OCI-LY3 (cell line): ENCODE data around the gene RNU2-1.

Experiments used
- H2AFZ ChIP-seq: fragments of 200-600, 300-600 bp; shearing (Covaris generic); 2 replicates; pipeline ENCODE4 v1.6.0; 2014; ENCODE audit warnings: antibody characterized with exemption, low read depth, low read length
- H3K27ac ChIP-seq: fragments of 200-600, 300-600 bp; sonication (generic); 2 replicates; pipeline ENCODE4 v1.5.1; 2014; ENCODE audit warnings: mild to moderate bottlenecking, low read length, moderate library complexity, mixed read lengths
- H3K27me3 ChIP-seq: fragments of 200-600, 300-600 bp; sonication (generic); 2 replicates; pipeline ENCODE4 v1.6.1; 2014; ENCODE audit warnings: low read depth, low read length, mixed read lengths
- H3K36me3 ChIP-seq: fragments of 200-600, 300-600 bp; sonication (generic); replicated peaks from 2 replicates; pipeline ENCODE3; 2014; ENCODE audit warnings: low read depth, low read length, mixed read lengths
- H3K4me1 ChIP-seq: fragments of 300-600, 200-600 bp; sonication (generic); 2 replicates; pipeline ENCODE4 v1.6.1; 2014; ENCODE audit warnings: low read length, mixed read lengths
- H3K4me2 ChIP-seq: fragments of 200-600, 300-600 bp; sonication (generic); 2 replicates; pipeline ENCODE4 v1.6.1; 2014; ENCODE audit warnings: low read length, mixed read lengths
- H3K4me3 ChIP-seq: fragments of 300-600, 200-600 bp; sonication (generic); 2 replicates; pipeline ENCODE4 v1.5.1; 2014; ENCODE audit warnings: antibody characterized with exemption, mild to moderate bottlenecking, low read length, moderate library complexity
- H3K79me2 ChIP-seq: fragments of 300-600, 200-600 bp; shearing (Covaris generic); 2 replicates; pipeline ENCODE4 v1.6.1; 2014; ENCODE audit warnings: mild to moderate bottlenecking, low read length, mixed read lengths
- H3K9ac ChIP-seq: fragments of 300-600, 200-600 bp; shearing (Covaris generic); 2 replicates; pipeline ENCODE4 v1.6.0; 2014; ENCODE audit warnings: mild to moderate bottlenecking, low read length, moderate library complexity
- H3K9me3 ChIP-seq: fragments of 200-600, 300-600 bp; shearing (Covaris generic); 2 replicates; pipeline ENCODE4 v1.6.1; 2014; ENCODE audit warnings: low read length, mixed read lengths; ENCODE audit not compliant: insufficient read depth
- H4K20me1 ChIP-seq: fragments of 200-600, 300-600 bp; sonication (generic); 2 replicates; pipeline ENCODE4 v1.6.1; 2016; ENCODE audit warnings: low read length, mixed read lengths; ENCODE audit not compliant: insufficient read depth
- CTCF ChIP-seq: fragments of 200-600, 300-600 bp; sonication (generic); IDR thresholded peaks from 2 replicates; pipeline ENCODE4 v1.5.1; 2014; ENCODE audit warnings: antibody characterized with exemption, low read length, low read depth
- EZH2phosphoT487 ChIP-seq: fragments of 200-600 bp; shearing (Covaris generic); IDR thresholded peaks from 2 replicates; pipeline ENCODE4 v1.6.1; 2018; ENCODE audit warnings: antibody characterized with exemption, mixed run types, low read depth

RNU2-1 gene

GRCh38 chr17:43220511-43221125 lies 13.2 kb downstream of the RNU2-1 start:
- Histone ChIP-seq H3K4me3 (no peak overlapping the region), H3K27me3 (no peaks in the 10 kb centered on the region), H4K20me1 (no peaks in the 10 kb centered on the region), H3K9ac (no peak overlapping the region), H3K27ac (no peak overlapping the region), H3K79me2 (no peaks in the 10 kb centered on the region), H2AFZ (no peak overlapping the region), H3K9me3 (no peaks in the 10 kb centered on the region), H3K36me3 (peaks cover 11% of the 10 kb centered on the region), H3K4me2 (no peak overlapping the region), H3K4me1 (no peaks in the 10 kb centered on the region)
- TF ChIP-seq EZH2phosphoT487 (no peak), CTCF (no peak)

- no peak overlapping the region for H3K4me2 ChIP-seq
- no peaks in the 10 kb centered on the region for H3K4me1 ChIP-seq
- no peaks in the 10 kb centered on the region for H4K20me1 ChIP-seq
- no peaks in the 10 kb centered on the region for H3K79me2 ChIP-seq
- H3K27ac ChIP-seq = no peak overlapping the region
- H3K9me3 ChIP-seq = no peaks in the 10 kb centered on the region
- H2AFZ ChIP-seq = no peak overlapping the region
- H3K27me3 ChIP-seq = no peaks in the 10 kb centered on the region
- TF ChIP-seq CTCF (no peak), EZH2phosphoT487 (no peak)
- H3K9ac ChIP-seq = no peak overlapping the region
- peaks cover 14% of the 10 kb centered on the region for H3K36me3 ChIP-seq
- no peak overlapping the region for H3K4me3 ChIP-seq
Measured at GRCh38 chr17:43219746-43220380, 13.9 kb downstream of the RNU2-1 start.

- no peak overlapping the region for H3K9ac ChIP-seq
- H3K4me2 ChIP-seq = no peak overlapping the region
- TF ChIP-seq EZH2phosphoT487 (no peak), CTCF (no peak)
- H3K4me3 ChIP-seq = no peak overlapping the region
- H2AFZ ChIP-seq = no peak overlapping the region
- H3K4me1 ChIP-seq = no peaks in the 10 kb centered on the region
- no peaks in the 10 kb centered on the region for H3K79me2 ChIP-seq
- no peaks in the 10 kb centered on the region for H3K27me3 ChIP-seq
- peaks cover 17% of the 10 kb centered on the region for H3K36me3 ChIP-seq
- H4K20me1 ChIP-seq = no peaks in the 10 kb centered on the region
- H3K9me3 ChIP-seq = no peaks in the 10 kb centered on the region
- no peak overlapping the region for H3K27ac ChIP-seq
Measured at GRCh38 chr17:43219001-43219400, 14.8 kb downstream of the RNU2-1 start.

- no peak overlapping the region for H3K27ac ChIP-seq
- peaks cover 24% of the 10 kb centered on the region for H3K36me3 ChIP-seq
- TF ChIP-seq EZH2phosphoT487 (no peak), CTCF (no peak)
- no peaks in the 10 kb centered on the region for H3K9me3 ChIP-seq
- no peaks in the 10 kb centered on the region for H4K20me1 ChIP-seq
- no peak overlapping the region for H2AFZ ChIP-seq
- peaks cover 8% of the 10 kb centered on the region for H3K4me1 ChIP-seq
- no peak overlapping the region for H3K4me2 ChIP-seq
- H3K79me2 ChIP-seq = 0 out of 2 replicates have a peak, but pooled peaks cover 5% of the 10 kb centered on the region
- no peaks in the 10 kb centered on the region for H3K27me3 ChIP-seq
- H3K9ac ChIP-seq = no peak overlapping the region
- H3K4me3 ChIP-seq = no peak overlapping the region
Measured at GRCh38 chr17:43217614-43218087, 16.1 kb downstream of the RNU2-1 start.
